Measurements from ENCODE around the gene METTL2B.
"Not testable (repeated sequence)": the region's sequence is repeated elsewhere in the genome, so short reads cannot be mapped to it uniquely, and the experiment has no call there.

GRCh38 chr7:128511692-128512091 is 35.1 kb downstream of the METTL2B start:
- not testable (repeated sequence) for TF ChIP-seq POLR2A, CTCF, EP300, POLR2AphosphoS5 (IDR thresholded peaks at IDR 0.05)
